ENCODE measurements around the gene BCL2A1.
"Not testable (repeated sequence)": the region's sequence is repeated elsewhere in the genome, so short reads cannot be mapped to it uniquely, and the experiment has no call there.

DNA sequence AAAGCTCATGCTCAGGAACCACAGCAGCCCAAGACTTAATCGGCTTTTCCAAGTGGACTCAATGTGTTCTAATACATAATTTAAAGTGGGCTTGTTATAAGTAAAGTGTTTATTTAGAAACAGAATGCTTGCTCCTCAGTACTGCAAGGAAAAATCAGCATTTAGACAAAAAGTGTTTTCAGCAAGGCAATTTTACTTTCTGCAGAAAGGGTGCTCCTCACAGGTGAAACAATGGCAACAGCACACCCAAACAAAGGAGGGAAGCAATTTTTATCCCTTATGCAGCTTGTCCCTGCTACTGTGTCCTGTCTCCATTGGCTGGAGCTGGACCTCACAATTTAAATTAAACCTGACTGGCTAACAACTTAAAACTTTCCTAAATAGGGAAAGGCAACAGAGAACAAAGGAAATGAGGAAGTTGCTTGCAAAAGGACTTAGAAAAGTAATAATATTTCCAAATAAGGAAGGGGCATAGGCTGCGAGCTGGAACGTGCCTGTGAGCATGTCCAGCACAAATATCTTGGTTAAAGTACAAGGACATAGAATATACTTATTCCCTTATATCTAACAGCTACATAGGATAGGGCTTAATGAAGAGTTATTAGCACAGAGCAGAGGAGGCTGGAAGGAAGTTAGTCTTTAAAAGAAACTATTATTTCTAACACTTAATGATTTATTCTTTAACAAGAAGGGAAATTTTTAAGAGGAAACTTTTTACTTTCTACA is 55.1 kb downstream of the BCL2A1 start:
- TF ChIP-seq SRF (IDR thresholded peaks at IDR 0.05; ENCODE audit: low read depth); POLR2A (IDR thresholded peaks at IDR 0.05; ENCODE audit: borderline replicate concordance, extremely low read depth, insufficient read depth, insufficient read length); POLR2AphosphoS5 (IDR thresholded peaks at IDR 0.05; ENCODE audit: low read depth, low read length): not testable (repeated sequence)
- TF ChIP-seq, protein P1, sequence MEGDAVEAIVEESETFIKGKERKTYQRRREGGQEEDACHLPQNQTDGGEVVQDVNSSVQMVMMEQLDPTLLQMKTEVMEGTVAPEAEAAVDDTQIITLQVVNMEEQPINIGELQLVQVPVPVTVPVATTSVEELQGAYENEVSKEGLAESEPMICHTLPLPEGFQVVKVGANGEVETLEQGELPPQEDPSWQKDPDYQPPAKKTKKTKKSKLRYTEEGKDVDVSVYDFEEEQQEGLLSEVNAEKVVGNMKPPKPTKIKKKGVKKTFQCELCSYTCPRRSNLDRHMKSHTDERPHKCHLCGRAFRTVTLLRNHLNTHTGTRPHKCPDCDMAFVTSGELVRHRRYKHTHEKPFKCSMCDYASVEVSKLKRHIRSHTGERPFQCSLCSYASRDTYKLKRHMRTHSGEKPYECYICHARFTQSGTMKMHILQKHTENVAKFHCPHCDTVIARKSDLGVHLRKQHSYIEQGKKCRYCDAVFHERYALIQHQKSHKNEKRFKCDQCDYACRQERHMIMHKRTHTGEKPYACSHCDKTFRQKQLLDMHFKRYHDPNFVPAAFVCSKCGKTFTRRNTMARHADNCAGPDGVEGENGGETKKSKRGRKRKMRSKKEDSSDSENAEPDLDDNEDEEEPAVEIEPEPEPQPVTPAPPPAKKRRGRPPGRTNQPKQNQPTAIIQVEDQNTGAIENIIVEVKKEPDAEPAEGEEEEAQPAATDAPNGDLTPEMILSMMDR (IDR thresholded peaks at IDR 0.05 in 2 of 3, conservative IDR thresholded peaks at IDR 0.05 in 1 of 3; ENCODE audit: borderline replicate concordance in 1 of 3, insufficient read depth in 1 of 3, low read depth in 2 of 3, low read length in 2 of 3): not testable (repeated sequence)
- TF ChIP-seq, protein P2, sequence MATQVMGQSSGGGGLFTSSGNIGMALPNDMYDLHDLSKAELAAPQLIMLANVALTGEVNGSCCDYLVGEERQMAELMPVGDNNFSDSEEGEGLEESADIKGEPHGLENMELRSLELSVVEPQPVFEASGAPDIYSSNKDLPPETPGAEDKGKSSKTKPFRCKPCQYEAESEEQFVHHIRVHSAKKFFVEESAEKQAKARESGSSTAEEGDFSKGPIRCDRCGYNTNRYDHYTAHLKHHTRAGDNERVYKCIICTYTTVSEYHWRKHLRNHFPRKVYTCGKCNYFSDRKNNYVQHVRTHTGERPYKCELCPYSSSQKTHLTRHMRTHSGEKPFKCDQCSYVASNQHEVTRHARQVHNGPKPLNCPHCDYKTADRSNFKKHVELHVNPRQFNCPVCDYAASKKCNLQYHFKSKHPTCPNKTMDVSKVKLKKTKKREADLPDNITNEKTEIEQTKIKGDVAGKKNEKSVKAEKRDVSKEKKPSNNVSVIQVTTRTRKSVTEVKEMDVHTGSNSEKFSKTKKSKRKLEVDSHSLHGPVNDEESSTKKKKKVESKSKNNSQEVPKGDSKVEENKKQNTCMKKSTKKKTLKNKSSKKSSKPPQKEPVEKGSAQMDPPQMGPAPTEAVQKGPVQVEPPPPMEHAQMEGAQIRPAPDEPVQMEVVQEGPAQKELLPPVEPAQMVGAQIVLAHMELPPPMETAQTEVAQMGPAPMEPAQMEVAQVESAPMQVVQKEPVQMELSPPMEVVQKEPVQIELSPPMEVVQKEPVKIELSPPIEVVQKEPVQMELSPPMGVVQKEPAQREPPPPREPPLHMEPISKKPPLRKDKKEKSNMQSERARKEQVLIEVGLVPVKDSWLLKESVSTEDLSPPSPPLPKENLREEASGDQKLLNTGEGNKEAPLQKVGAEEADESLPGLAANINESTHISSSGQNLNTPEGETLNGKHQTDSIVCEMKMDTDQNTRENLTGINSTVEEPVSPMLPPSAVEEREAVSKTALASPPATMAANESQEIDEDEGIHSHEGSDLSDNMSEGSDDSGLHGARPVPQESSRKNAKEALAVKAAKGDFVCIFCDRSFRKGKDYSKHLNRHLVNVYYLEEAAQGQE (IDR thresholded peaks at IDR 0.05; ENCODE audit: low read depth): not testable (repeated sequence)
